CD4-positive, alpha-beta T cell treated with Interferon gamma for 1 hour (primary cell): ENCODE results near the gene SLC22A1.
"Not testable (repeated sequence)": the region's sequence is repeated elsewhere in the genome, so short reads cannot be mapped to it uniquely, and the experiment has no call there.

Source experiments
- DNase-seq: peaks from one replicate; pipeline ENCODE4 v3.0.0-alpha.2; 2020

Gene SLC22A1

GRCh38 chr6:160095146-160095845 lies 26.3 kb upstream of the SLC22A1 start:
- DNase-seq = no peak

GRCh38 chr6:160101277-160102205 lies 20.1 kb upstream of the SLC22A1 start:
- no peak for DNase-seq

DNA sequence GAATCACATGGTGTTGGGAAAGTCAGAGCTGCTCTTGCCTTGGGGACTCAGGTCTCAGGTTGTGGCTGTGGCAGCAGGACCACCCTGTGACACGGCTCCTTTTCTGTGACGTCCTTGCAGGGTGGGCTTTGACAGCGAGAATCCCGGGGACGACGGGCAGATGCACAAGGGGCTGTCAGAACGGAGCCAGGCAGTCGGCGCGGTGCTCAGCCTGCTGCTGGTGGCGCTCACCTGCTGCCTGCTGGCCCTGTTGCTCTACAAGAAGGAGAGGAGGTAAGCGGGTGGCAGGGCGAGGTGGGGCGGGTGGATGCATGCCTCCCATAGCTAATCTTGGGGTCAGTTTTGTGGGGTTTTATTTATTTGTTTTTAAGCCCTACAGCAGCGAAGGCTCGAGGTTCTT lies 19.2 kb upstream of the SLC22A1 start:
- no peak for DNase-seq

DNA sequence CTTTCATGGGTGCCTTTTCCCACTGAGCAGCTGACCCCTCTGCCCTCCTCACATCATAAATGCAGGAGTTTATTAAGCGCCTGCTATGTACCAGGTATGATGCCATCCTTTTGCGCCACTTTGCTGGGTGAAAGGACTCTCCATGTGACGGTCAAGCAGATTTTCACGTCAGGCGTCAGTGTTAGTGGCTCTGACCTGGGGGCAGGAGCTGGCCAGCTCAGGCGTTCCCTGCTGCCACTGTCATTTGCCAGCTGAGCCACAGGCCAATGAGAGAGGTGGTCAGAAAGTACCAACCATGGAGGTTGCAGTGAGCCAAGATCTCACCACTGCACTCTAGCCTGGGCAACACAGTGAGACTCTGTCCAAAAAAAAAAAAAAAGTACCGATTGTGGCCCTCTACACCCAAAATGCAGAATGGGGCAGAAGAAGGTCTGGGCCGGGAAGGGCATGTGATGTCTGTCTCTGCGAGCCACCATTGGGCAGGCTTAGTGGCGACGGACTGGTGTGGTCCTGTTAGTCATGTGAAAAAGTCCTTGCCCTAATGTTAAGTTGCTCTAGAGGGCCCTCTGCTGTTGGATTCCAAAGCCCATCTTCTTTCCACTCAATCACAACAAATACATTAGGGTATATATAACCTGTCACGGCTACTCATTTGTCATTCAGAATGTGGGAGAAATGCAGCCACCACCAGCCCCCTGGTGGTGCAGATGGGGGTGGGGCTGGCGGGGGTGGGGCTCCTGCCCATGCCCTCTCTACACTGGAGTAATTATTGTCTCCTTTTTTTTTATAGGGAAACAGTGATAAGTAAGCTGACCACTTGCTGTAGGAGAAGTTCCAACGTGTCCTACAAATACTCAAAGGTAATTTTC lies 18.4 kb upstream of the SLC22A1 start:
- no peak for DNase-seq

GRCh38 chr6:160103825-160104100 lies 17.9 kb upstream of the SLC22A1 start:
- DNase-seq = no peak

- no peak for DNase-seq
Measured at GRCh38 chr6:160104821-160105517, 16.6 kb upstream of the SLC22A1 start.

DNA sequence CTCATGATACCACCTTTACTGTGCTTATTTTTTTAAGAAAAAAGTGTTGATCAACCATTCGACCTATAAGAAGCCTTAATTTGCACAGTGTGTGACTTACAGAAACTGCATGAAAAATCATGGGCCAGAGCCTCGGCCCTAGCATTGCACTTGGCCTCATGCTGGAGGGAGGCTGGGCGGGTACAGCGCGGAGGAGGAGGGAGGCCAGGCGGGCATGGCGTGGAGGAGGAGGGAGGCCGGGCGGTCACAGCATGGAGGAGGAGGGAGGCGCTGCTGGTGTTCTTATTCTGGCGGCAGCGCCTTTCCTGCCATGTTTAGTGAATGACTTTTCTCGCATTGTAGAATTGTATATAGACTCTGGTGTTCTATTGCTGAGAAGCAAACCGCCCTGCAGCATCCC lies 15.6 kb upstream of the SLC22A1 start:
- no peak for DNase-seq

- no peak for DNase-seq
Measured at GRCh38 chr6:160106701-160107100, 14.9 kb upstream of the SLC22A1 start.

DNA sequence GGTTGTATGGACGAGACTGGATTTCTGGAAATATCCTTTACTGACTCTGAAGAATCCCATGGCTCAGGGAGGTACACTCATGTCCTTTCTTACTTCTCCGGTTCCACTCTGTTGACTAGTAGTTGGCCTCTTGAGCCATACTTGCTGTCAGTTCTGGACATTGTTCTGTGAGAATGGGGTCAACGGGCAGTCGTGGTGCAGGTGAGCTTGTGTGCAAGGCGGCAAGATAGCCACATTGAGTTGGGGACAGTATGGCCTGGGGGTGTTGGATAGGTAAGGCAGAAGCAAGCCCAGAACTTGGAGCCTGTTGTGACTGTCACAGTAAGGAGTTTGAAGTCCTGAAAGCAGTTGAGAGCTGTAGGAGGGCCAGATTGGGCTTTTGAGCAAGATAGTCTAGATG lies 13.5 kb upstream of the SLC22A1 start:
- no peak for DNase-seq

DNA sequence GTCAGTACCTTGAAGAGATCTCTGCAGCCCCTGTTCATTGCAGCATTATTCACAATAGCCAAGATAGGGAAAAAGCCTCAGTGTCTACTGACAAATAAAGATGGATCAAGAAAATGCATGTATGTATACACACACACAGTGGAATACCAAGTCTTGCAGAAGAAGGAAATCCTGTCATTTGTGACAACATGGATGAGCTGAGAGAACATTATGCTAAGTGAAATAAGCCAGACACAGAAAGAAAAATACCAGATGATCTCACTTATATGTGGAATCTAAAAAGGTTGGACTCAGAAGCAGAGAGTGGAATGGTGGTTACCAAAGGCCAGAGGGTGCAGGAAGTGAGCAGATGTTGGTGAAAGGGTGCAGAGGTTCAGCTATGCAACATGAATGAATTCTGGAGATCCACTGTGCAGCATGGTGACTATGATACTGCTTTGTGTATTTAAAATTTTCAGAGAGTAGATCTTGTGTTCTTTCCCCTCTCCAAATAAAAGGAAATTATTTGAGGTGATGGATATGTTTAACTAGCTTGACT lies 11.0 kb upstream of the SLC22A1 start:
- DNase-seq = no peak

GRCh38 chr6:160111806-160112205 lies 9.8 kb upstream of the SLC22A1 start:
- no peak for DNase-seq

DNA sequence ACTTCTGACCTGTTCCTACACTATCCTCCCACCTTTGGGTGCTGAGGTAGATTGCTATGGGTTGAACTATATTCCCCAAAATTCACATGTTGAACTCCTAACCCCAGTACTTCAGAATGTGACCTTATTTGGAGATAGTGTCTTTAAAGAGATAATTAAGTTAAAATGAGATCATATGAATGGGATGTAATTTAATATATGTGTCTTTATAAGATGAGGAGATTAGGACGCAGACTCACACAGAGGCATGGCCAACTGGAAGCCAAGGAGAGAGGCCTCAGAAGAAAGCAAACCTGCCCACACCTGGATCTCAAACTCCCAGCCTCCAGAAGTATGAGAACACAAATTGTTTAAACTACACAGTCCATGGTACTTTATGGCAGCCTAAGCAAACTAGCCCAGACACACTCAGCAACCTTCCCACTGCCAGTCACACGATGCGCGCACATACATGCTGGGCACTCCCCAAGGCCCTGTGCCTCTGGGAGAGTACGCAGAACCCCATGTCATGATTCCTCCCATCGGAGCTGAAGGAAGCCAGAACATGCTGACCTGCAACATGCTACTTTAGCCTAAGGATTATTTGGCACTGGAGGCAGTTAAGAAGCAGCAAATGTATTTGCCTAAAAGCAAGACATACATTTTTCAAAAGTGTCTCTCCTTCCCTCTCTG lies 8.9 kb upstream of the SLC22A1 start:
- DNase-seq = no peak

GRCh38 chr6:160114536-160114935 lies 7.1 kb upstream of the SLC22A1 start:
- not testable (repeated sequence) for DNase-seq

DNA sequence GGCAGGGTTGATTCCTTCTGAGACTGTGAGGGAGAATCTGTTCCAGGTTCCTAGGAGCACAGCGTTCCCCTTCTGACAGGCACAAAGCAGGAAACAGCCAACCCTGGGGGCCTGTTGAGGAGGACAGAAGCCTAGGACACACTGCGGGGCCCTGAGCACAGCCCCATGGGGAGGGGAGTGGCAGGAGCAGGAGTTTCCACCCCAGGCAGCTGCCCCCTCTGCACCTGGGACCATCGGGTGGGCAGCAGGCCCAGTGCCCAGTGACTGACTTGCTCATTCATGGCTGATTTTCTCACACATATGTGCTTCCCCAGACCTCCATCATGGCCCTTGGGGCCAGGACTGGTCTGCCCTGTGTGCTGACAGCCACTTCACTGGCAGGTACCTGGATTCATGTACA lies 6.2 kb upstream of the SLC22A1 start:
- DNase-seq = no peak

- no peak for DNase-seq
Measured at GRCh38 chr6:160116411-160116810, 5.2 kb upstream of the SLC22A1 start.

DNA sequence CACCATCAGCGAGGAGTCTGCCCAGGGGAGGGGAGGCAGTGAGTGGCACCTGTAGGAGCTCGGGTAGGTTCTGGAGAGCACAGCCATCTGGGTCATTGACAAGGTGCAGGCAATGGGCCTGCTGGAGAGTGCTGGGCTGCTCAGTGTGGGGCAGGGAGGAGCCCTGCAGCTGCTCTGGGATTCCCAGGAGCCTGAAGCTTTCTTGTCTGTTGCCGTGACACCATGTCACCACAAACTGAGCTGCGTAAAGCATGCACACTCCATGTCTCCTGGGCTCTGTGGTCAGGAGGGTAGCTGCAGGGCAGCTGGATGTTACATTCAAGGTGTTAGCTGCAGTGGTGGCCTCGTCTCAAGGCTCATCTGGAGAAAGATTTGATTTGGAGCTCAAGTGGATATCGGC lies 4.5 kb upstream of the SLC22A1 start:
- DNase-seq = no peak

- no peak for DNase-seq
Measured at GRCh38 chr6:160118620-160119229, 2.9 kb upstream of the SLC22A1 start.

GRCh38 chr6:160120087-160120486 lies 1.5 kb upstream of the SLC22A1 start:
- no peak for DNase-seq

- DNase-seq = no peak
Measured at GRCh38 chr6:160121981-160122380, 366 bp downstream of the SLC22A1 start.

DNA sequence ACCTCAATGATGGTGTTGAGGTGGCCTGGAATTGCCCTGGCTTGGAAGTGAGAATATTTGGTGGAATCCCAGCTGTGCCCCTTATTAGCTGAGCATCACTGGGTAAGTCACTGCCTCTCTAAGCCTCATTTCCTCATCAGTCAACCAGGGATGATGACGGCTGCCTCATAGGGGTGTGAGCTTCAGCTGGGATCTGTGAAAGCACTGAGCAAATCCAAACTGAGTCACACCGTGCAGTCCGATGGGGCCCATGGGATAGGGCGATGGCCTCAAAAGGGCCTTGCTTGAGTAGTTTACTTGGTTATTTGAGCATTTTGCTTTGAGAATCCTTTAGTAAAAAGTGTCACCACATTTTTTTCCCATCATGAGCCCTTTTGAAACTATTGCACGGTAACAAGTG lies 1.1 kb downstream of the SLC22A1 start:
- DNase-seq = no peak

DNA sequence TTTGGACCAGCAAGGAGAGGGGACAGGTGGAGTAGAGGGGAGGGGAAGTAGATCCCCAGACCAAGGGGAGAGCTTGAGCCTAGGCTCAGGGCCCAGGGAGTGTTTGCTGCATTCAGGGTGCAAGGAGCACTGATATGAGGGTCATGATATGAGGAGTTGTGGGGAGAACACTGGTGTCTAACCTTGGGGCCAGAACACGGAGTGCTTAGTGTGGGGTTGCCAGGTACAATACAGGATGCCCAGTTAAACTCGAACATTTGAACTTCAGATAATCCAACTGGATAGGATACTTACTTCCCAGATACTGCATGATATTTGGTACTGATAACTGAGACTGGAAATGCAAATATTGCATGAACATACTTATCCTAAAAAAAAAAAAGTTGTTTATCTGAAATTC lies 2.4 kb downstream of the SLC22A1 start:
- DNase-seq = no peak

DNA sequence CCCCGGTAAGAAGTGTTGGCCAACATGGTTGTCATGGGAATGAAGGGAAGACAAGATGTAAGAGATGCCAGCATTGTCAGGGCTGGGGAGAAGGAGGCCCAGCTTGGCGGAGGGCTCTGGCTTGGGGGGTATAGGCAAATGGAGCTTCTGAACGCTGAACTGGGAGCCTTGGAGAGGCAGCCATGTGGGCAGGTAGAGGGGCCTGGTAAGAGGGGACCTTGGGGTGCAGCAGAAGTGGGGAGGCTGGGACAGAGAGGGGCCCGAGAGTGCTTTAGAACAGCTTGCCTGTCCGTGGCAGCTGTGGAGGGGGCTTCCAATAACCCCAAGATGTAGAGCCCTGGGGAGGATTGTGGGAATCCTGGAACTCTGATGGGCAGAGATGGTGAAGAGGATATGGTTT lies 3.0 kb downstream of the SLC22A1 start:
- DNase-seq = no peak
